GM12878 (cell line): ENCODE measurements around the gene FLAD1.

Experiments
- CREM ChIP-seq: IDR thresholded peaks from 2 replicates; pipeline ENCODE4 v1.6.1; 2014; ENCODE audit warnings: antibody characterized with exemption, low read depth
- CTCF ChIP-seq, 3 experiments: IDR thresholded peaks in 2 of 3; conservative IDR thresholded peaks in 1 of 3; 2 replicates each; pipeline ENCODE4 v1.5.1; 2011; ENCODE audit warnings: low read depth in 3 of 3, low read length in 3 of 3, mild to moderate bottlenecking in 3 of 3, control low read depth in 2 of 3, moderate library complexity in 2 of 3, inconsistent platforms in 1 of 3, mixed read lengths in 1 of 3; ENCODE audit not compliant: control insufficient read depth in 2 of 3, insufficient read depth in 1 of 3; ENCODE audit errors: extremely low read depth in 1 of 3
- ETV6 ChIP-seq, 2 experiments: fragments of 450-650 bp in 1 of 2; IDR thresholded peaks in 1 of 2; conservative IDR thresholded peaks in 1 of 2; 2 replicates each; pipeline ENCODE4 v1.6.1; 2014; ENCODE audit warnings: antibody characterized with exemption in 1 of 2, borderline replicate concordance in 1 of 2, low read depth in 1 of 2, mild to moderate bottlenecking in 1 of 2, moderate library complexity in 1 of 2
- EZH2 ChIP-seq: IDR thresholded peaks from 2 replicates; pipeline ENCODE4 v1.6.1; 2012; ENCODE audit warnings: low read depth, mild to moderate bottlenecking, control low read depth, inconsistent platforms, low read length, borderline replicate concordance; ENCODE audit not compliant: control insufficient read depth
- FOXK2 ChIP-seq: fragments of 450-650 bp; IDR thresholded peaks from 2 replicates; pipeline ENCODE4 v1.6.1; 2017; ENCODE audit warnings: mild to moderate bottlenecking, moderate library complexity
- HDAC2 ChIP-seq: fragments of 200-600 bp; sonication (generic); IDR thresholded peaks from 2 replicates; pipeline ENCODE4 v1.6.1; 2017
- MXI1 ChIP-seq: fragments of 150-350 bp; IDR thresholded peaks from 2 replicates; pipeline ENCODE4 v1.6.1; 2011; ENCODE audit warnings: low read depth, mild to moderate bottlenecking, inconsistent platforms, low read length, improper control_type of control experiment
- MYC ChIP-seq: IDR thresholded peaks from 2 replicates; pipeline ENCODE4 v1.6.1; 2011; ENCODE audit warnings: mild to moderate bottlenecking, low read length, moderate library complexity, inconsistent platforms; ENCODE audit not compliant: insufficient read depth, insufficient replicate concordance, insufficient read length, severe bottlenecking
- POLR2A ChIP-seq: IDR thresholded peaks from 2 replicates; pipeline ENCODE4 v1.6.1; 2011; ENCODE audit warnings: low read depth, mild to moderate bottlenecking, low read length
- POLR2AphosphoS5 ChIP-seq: IDR thresholded peaks from 2 replicates; pipeline ENCODE4 v1.6.1; 2011; ENCODE audit warnings: mild to moderate bottlenecking, low read length, inconsistent platforms
- SRF ChIP-seq, 2 experiments: IDR thresholded peaks; 2 replicates each; pipeline ENCODE4 v1.6.1; 2011; ENCODE audit warnings: low read depth in 2 of 2, low read length in 2 of 2, mild to moderate bottlenecking in 1 of 2, moderate library complexity in 1 of 2
- ZBTB33 ChIP-seq: fragments of 450-650 bp; IDR thresholded peaks from 2 replicates; pipeline ENCODE4 v1.6.1; 2017; ENCODE audit warnings: mild to moderate bottlenecking
- TF ChIP-seq, protein P1 (sequence below): IDR thresholded peaks from 2 replicates; pipeline ENCODE4 v1.6.1; 2011; ENCODE audit warnings: borderline replicate concordance, low read depth, mild to moderate bottlenecking, moderate library complexity, mixed read lengths, low read length; ENCODE audit not compliant: insufficient read depth; ENCODE audit errors: extremely low read length
- TF ChIP-seq, protein P2 (sequence below): IDR thresholded peaks from 2 replicates; pipeline ENCODE4 v1.6.1; 2012; ENCODE audit warnings: mild to moderate bottlenecking, low read depth, low read length

- TF ChIP-seq EZH2 = no peak
- no peak for TF ChIP-seq MXI1
- no peak for TF ChIP-seq SRF (IDR thresholded peaks at IDR 0.05; ENCODE audit: low read depth in 2 of 2, low read length in 2 of 2)
- no peak for TF ChIP-seq CTCF (IDR thresholded peaks at IDR 0.05 in 2 of 3, conservative IDR thresholded peaks at IDR 0.05 in 1 of 3; ENCODE audit: control insufficient read depth in 2 of 3, extremely low read depth in 1 of 3, insufficient read depth in 1 of 3, low read depth in 3 of 3, low read length in 3 of 3)
- no peak for TF ChIP-seq HDAC2
- TF ChIP-seq, protein P1, sequence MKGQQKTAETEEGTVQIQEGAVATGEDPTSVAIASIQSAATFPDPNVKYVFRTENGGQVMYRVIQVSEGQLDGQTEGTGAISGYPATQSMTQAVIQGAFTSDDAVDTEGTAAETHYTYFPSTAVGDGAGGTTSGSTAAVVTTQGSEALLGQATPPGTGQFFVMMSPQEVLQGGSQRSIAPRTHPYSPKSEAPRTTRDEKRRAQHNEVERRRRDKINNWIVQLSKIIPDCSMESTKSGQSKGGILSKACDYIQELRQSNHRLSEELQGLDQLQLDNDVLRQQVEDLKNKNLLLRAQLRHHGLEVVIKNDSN = no peak
- no peak for TF ChIP-seq POLR2A
- TF ChIP-seq MYC = no peak
- no peak for TF ChIP-seq POLR2AphosphoS5
- no peak for TF ChIP-seq FOXK2
- TF ChIP-seq ETV6 (conservative IDR thresholded peaks at IDR 0.05 in 1 of 2, IDR thresholded peaks at IDR 0.05 in 1 of 2; ENCODE audit: borderline replicate concordance in 1 of 2, low read depth in 1 of 2) = no peak
- no peak for TF ChIP-seq ZBTB33
- TF ChIP-seq, protein P2, sequence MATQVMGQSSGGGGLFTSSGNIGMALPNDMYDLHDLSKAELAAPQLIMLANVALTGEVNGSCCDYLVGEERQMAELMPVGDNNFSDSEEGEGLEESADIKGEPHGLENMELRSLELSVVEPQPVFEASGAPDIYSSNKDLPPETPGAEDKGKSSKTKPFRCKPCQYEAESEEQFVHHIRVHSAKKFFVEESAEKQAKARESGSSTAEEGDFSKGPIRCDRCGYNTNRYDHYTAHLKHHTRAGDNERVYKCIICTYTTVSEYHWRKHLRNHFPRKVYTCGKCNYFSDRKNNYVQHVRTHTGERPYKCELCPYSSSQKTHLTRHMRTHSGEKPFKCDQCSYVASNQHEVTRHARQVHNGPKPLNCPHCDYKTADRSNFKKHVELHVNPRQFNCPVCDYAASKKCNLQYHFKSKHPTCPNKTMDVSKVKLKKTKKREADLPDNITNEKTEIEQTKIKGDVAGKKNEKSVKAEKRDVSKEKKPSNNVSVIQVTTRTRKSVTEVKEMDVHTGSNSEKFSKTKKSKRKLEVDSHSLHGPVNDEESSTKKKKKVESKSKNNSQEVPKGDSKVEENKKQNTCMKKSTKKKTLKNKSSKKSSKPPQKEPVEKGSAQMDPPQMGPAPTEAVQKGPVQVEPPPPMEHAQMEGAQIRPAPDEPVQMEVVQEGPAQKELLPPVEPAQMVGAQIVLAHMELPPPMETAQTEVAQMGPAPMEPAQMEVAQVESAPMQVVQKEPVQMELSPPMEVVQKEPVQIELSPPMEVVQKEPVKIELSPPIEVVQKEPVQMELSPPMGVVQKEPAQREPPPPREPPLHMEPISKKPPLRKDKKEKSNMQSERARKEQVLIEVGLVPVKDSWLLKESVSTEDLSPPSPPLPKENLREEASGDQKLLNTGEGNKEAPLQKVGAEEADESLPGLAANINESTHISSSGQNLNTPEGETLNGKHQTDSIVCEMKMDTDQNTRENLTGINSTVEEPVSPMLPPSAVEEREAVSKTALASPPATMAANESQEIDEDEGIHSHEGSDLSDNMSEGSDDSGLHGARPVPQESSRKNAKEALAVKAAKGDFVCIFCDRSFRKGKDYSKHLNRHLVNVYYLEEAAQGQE = no peak
- TF ChIP-seq CREM = no peak
Measured at GRCh38 chr1:154978360-154978759, 4.8 kb upstream of the FLAD1 start.
